SHP77 treated with DMSO at 0.1 percent for 48 hours (cell line): Measurements from ENCODE around the gene FOLR2.
"Not testable (repeated sequence)": the region's sequence is repeated elsewhere in the genome, so short reads cannot be mapped to it uniquely, and the experiment has no call there.

Experiments
- DNase-seq: peaks from one replicate; lab custom pipeline; 2025; lab: John Stamatoyannopoulos, UW

The FOLR2 gene

DNA sequence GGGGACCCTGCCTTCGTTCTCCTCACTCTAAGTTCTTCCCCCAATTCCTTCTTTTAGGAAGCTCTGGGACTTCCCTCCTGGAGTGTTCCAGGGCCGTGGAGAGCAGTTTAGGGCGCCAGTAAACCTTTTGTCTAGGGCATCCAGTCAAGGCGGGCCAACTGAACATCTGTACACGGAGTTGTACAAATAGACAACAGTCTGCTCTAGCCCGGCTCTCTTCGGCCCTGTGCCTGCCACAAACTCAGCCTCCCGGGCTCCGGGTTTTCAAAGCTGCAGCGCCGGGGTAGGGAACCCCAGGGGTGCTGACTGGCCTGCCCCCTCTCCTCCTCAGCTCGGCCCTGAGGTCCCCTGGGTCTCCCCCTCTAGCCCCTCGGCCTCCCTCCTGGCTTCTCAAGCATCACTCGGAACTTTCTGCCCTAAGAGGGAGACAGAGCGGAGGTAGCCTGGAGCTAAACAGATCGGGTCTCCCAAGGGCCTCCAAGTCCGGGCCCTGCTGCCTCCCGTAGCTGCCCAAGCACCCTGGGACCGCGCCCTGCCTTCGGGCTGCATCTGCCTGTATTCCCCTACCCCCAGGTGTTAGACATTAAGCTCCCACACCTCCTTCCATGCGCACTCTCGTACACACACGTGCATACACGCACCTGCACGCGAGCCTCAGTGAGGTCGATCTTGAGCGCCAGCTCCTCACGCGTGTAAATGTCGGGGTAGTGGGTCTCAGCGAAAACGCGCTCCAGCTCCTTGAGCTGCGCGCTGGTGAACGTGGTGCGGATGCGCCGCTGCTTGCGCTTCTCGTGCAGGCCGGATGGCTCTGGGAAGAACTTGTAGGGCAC lies 24.1 kb downstream of the FOLR2 start:
- no peak for DNase-seq

DNA sequence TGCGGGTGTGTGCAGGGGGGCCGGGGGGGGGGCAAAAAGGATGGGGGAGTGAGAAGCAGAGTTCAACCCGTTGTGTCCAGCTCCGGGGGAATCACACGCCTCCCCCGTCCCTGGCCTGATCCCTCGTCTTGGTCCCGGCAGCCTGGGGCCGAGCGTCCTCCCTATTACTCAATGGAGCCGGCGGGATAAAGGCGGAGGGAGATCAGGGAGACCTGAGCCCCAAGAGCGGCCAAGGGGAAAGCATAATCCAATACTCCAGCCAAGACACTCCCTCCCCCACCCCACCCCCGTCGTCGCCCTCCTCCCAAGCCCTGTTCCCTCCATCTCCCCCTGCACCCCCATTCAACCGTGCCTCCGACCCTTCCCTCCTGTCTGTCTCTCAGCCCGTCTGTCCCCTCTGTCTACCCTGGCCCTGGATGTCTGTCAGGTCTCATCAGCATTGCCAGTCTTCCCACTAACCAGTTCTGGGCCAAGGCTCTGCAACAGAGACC lies 24.7 kb downstream of the FOLR2 start:
- DNase-seq: no peak

DNA sequence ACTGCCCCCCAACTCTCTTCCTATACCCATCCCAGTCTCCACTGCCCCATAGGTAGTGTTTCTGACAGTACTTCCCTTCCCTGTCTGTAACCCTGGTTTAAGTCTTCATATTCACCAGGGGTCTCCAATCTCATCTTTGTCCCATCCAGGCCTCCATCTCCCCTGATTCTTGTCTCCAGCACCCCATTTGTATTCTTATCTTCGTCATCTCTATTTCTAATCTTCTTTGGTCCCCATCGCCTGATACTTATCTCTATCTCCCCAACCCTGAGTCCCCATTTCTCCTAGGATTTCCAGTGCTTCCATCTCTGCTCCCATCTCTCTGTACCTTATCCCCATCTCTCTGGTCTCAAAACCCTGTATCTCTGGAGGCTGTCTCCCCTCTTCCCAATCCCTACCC lies 25.5 kb downstream of the FOLR2 start:
- no peak for DNase-seq

DNA sequence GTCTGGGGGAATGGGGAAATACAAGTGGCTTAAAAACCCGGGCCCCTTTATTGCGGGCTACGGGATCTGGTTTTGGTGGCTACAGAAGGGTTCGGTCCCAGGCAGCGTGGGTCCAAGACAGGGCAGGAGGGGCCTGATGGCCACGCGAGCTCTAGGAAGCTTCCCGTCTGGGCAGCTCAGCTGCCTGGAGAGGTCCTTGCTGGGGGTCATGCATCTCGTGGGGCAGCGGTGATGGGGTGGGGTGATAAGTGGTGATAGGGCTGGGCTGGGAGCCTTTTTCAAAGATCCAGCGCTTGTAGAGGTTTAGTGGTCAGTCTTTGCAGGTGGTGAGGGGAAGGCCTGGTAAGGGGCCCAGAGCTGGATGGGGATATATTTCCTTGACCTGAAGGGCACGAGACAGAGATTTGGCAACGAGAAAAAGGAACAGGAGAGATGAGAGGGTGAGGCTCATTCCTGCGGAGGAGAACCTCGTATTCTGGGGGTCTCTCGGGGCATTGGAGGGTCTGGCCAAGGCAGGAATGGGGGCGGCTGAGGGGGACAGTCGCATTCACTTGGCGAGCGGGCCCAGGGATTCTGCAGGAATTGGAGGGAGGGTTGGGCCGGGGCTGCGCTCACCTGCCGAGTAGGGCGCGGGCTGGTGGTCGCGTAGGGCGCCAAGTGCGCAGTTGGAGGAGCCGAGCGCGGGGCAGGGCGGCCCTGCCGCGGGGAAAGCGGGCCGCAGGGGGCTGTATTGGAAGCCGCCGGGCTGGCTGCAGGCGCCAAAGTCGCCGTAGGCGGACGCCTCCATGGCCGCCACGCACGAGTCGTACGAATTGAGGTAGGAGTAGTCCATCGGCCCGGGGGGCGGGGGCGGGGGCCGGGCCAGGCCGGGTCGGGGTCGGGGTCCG lies 26.8 kb downstream of the FOLR2 start:
- DNase-seq: no peak

DNA sequence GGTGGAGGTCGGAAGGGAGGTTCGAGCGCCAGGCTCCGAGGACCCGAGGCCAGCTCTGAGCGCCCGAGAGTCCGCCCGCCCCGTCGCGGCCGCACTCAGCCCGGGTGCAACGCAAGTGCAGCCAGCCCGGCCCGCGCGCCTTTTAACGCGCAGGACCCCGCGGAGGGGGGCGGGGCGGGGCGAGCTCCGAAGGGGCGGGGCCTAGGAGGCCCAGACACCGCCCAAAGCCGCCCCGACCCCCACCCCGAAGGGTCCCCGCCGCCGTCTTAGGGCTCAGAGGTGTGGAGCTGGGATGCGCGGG lies 27.4 kb downstream of the FOLR2 start, which contains the start of gene PHOX2A:
PHOX2A (minus strand) TSS at position 117 of the 301 bp plus-strand sequence. CDS start 172 bp downstream, outside the sequence.
- DNase-seq: no peak

DNA sequence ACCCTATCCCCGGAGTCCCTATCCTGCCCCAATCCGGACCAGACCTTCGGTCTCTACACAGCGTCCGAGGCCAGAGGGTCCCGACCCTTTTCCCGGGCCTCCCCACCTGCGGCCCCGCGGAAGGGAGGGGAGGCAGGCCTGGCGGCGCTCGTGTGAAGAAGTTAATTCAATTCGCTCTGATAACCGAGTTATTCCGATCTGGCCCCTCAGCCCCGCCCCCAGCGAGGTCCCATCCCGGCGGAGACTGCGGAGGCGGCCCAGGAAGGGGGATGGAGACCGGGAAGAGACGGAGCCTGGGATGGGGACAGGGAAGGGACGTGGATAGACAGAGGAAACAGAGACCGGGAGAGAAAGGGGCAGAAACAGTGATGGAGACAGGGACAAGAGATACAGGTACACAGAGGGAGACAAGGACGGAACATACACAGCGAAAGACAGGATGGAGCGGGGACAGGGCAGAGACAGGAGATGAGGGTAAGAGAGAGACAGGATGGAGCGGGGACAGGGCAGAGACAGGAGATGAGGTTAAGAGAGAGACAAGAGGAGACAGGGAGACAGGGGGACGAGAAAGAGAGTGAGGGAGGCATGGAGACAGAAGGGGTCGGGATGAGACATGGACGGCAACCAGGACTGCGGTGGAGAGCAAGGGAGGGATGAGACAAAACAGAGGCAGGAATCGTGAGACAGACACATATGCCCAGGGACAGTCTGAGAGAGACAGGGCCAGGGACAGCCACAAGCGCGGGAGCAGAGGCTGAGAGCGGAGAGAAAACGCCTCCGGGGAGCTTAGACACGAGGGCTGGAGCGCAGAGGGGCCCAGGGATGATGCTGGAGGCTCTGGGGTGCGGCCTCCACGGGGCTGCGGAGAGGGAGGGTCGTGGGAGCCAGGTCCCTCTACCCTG lies 28.0 kb downstream of the FOLR2 start:
- DNase-seq: no peak

DNA sequence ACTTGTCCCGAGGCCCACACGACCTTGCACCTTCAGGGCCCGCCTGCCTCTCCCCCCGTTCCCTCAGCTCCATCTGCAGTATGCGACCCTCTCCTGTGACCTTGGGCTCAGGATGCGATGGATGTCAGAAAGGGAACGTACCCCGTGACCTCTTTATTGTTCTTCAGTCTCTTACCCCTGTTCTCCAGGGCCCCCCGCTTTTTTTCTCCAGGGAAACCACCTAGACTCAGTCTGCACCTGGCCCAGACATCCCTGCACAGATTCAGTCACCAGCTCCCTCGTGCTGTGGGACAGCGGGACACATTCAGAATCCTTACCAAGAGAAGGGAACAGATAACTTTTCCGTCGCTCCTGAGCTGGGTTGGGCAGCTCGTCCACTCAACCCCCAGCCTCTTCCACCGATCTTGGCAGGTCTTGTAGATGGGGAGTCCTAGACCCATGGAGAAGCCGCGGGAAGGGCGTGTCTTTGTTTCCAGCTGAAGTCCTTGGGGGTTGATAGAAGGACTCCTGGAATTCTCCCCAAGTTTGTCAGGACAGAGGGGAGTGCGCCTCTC lies 28.7 kb downstream of the FOLR2 start:
- no peak for DNase-seq

DNA sequence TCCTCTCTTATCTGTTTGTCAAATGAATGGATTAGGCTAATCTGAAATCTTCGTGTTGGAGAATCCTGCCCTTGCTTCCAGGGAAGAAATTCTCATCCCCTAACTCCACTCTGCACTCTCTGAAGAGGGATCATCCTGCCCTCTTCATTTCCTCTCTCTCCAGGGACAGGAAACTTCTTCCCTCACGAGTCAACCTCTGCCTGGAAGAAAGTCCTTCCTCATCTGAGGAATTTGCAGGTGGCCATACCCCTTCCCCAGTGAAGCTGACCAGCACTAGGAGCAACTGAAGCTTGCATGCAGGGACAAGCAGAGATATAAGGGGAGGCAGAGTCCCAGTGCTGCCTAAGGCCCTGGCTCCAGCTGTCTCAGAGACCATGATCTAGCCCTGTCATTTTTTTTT lies 31.0 kb downstream of the FOLR2 start:
- no peak for DNase-seq

DNA sequence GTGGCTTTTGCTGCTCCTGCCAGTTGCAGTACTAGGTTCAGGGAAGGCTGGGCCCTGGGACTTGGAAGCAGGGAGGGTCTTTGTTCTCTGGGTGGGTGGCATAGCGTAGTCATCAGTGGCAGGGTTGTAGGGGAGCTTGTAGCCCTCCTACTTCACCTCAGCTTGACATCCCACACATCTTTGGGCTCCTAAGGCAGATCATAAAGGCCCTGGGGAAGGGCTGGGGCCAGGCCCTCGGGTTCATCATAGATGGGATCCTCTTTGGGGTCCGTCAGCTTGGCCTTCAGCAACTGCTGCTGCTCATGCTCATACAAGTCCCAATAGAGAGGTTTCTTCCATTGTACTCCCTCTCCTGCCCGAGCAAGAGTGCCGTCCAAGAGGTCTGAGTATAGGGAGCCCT lies 33.4 kb downstream of the FOLR2 start:
- no peak for DNase-seq

DNA sequence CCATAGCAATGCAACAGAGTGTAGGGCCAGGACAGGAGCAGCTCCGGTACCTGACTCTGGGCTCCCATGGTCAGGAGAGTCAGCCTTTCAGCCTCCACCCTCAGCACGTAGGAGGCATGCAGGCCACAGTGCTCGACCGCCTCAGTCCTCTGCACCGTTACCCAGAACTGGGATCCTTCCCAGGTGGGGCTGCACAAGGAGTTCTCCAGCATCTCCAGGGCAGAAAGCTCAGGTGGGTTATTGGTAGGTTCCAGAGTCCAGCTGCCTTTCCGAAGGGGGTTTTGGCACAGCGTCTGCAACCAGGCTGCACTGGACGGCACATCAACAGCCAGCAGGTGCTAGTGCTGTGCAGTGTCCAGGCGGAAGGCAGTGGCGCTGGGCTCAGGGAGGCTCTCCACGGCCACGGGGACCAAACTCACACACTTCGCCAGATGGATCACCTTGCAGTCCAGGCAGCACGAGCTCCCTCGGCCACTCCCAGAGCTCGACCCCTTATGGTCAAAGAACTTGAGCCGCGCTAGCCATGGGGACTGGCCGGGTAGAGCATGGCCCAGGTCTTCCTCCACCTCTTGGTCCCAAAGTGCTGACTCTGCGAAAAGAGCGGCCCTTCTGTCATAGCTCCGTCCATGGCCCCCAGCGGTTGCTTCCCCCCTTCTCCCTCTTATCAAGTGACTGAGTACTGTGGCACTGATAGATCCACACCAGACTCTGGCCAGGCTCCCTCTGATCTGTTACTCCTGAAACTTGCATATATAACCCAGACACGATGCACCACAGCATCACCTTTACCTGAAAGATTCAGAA lies 34.3 kb downstream of the FOLR2 start:
- DNase-seq: no peak

DNA sequence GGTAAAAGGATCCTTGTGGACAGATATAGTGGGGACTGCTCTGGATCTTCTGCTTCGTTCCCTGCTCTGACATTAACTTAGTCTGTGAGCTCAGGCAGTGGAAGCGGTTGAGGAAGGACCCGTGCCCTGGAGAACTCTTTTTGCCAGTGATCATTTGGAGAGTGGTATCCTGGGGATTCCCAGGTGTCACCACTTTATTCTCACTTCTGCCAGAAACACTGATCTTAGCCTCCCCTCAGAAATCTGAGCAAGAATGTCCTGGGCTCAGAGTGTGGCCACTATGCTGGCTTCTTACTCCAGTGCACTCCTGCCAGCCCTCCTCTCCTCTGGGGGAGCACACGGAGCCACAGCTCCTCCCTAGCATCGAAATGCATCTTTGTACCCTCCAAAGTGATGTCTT lies 35.0 kb downstream of the FOLR2 start:
- DNase-seq: no peak

DNA sequence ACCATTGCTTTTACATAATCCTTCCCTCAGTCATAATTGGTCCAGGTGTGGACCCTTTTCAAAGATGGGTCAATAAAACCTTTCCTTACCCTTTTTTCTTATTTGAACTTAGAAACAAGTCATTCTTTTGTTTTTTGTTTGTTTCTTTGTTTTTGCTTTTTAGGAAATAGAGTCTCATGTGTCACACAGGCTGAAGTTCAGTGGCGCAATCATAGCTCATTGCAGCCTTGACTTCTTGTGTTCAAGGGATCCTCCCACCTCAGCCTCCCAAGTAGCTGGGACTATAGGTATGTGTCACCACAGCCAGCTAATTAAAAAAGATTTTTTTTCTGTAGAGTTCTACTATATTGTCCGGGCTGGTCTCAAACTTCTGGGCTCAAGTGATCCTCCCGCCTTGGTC lies 36.8 kb downstream of the FOLR2 start:
- DNase-seq: no peak

DNA sequence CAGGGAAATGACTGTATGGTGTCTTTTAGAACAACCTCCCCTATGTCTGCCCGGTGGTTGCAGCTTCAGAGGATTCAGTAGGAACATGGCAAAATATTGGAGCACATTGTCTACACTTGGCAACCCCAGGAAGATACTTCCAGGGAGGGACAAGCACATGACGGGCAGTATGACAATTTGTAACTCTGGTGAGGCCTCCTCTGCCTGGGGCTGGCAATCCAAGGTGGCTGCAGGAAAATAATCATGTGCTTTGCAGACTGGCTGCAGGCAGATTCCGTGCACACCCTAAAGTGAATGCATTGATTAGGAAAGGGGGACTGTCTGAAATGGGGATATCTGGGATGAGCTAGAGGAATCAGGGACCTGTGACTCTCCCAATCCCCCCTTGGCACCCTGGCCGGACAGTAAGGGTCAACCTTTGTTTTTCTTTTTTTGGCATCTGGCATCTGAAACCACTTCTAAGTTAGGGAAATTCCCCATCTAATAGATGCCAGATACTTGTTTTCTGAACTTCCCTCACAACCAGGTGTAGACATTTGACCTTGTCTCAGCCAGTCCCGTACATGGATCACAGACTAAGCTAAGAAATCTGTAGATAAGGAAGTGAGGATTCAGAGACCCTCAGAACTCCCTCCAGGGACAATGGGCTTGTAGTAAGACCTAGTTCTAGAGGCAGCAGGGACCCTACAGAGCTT lies 37.9 kb downstream of the FOLR2 start:
- DNase-seq: no peak

DNA sequence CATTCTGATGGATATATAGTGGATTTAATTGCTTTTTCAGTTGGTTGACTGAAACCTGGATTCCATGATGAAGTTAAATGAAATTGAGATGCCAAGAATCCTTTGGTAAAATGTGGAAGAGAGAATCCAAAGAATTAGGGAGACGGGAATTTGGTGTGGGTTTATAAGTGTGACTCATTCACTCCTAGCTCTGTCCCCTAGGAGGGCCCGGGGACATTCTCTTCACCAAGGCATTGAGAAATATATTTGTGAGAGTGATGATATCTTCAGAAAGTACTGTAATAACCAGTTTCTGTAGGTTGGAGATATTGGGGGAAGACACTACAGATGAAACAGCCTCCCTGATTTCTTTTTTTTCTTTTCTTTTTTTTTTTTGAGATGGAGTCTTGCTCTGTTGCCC lies 41.0 kb downstream of the FOLR2 start:
- no peak for DNase-seq

DNA sequence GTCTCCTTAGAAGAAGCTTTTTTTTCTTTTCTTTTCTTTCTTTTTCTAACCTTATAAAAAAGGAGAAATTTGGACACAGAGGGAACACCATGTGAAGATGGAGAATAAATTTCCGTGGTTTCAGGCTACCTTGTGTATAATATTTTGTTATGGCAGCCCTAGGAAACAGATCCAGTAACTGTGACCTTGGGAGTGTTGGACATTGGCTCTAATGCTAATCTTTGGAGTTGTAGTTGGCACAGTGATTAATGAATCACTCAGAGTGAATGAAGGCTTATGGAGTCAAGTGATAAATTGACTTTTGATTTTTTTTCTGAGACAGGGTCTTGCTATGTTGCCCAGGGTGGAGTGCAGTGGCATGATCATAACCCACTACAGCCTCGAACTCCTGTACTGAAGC lies 42.9 kb downstream of the FOLR2 start:
- DNase-seq: no peak

DNA sequence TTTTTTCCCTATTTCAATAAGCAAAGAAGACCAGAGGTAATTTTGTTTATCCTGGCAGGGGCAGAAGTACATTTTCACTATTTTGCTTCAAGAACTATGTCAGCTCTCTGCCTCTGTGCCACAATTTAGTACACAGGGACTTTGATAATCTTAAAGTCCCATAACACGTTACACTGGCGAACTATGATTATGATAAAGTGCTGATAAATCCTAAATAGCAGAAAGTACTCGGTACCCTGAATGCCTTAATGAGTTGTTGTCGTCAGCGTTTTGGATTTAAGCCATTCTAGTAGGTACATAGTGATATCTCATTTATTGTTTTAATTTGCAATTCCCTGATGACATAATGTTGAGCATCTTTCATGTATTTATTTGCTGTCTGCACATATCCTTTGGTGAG lies 44.0 kb downstream of the FOLR2 start:
- DNase-seq: no peak

DNA sequence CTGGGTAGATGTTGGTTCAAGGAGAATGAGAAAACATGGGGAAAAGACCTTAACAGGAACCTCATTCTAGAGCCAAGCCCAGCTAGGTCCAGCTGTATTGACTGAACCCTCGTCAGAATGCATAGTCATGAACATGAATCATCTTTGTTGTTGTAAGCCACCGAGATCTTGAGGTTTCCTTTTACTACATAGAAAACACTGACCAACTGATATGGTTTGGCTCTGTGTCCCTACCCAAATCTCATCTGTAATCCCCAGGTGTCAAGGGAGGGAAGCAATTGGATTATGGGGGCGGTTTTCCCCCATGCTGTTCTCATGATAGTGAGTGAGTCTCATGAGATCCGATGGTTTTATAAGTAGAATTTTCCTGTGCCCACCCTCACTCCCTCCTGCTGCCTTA lies 46.8 kb downstream of the FOLR2 start:
- DNase-seq: no peak

DNA sequence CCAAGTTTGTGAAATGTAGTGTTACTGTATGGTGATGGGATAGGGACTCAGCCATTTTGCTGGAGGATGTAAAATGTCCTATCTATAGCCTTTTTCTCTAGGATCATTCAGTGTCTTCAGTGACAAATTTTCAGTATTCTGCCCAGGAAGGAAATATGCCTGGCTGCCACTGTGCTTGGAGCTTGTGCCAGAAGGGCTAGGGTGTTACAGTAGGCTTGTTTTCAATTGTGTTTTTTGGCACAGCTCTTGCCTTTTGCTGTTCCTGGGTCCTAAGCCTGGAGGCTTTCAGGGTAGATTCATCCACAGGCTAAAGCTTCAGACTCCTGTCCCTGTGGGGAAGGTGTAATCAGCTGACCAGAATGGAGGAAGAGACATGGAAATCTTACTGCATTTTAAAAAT lies 49.4 kb downstream of the FOLR2 start:
- DNase-seq: no peak

DNA sequence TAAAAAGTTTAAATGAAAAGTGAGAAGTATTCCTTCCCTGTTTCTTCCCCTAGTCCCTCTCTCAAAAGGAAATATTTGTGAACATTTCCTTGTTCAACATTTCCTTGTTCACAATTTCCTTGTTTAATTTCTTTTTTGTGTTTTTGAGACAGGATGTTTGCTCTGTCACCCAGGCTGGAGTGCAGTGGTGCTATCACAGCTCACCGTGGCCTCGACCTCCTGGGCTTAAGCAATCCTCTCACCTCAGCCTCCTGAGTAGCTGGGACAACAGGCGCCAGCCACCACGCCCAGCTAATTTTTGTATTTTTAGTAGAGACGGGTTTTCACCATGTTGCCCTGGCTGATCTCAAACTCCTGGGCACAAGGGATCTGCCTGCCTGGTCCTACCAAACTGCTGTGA lies 50.4 kb downstream of the FOLR2 start:
- not testable (repeated sequence) for DNase-seq

DNA sequence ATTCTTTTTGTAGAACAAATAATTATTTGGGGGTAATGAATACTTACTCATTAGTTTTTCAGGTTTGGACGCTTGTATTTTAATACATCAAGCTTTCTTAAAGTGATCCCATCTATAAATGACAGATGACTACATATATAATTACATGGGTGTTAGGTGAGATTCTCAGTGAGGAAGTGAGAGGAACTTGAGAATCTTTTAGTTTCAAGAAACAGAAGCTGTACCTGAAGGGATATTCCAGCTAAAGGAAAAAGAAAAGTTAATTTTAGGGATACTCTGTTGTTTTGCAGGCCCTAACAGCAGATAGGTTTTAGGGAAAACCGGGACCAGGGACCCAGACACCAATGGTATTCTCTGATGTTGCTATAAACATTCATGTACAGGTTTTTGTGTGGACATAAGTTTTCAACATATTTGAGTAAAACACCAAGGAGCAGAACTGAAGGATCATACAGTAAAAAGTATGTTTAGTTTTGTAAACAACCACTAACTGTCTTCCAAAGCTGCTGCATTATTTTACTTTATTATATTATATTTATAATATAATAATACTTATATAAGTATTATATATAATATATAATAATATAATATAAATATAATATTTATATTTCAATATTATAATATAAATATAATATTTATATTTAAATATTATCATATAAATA lies 51.5 kb downstream of the FOLR2 start:
- no peak for DNase-seq
